Cardiac fibroblast (primary cell): ENCODE data around the gene CLEC19A.
"Not testable (repeated sequence)": the region's sequence is repeated elsewhere in the genome, so short reads cannot be mapped to it uniquely, and the experiment has no call there.

Experiments used
- DNase-seq, 2 donors: peaks; one replicate each; pipeline versions ENCODE4 v3.0.0 to v3.0.0-alpha.2; 2010; ENCODE audit warnings: low read depth in 2 of 2
- H3K4me3 ChIP-seq, 2 donors: replicated peaks in 1 of 2; 1 replicate in 1 of 2; 2 replicates in 1 of 2; pipeline ENCODE4 v1.5.1; 2011; ENCODE audit warnings: low read depth in 2 of 2, low read length in 2 of 2, mild to moderate bottlenecking in 2 of 2, moderate library complexity in 1 of 2
- CTCF ChIP-seq: IDR thresholded peaks from one replicate; pipeline ENCODE4 v1.5.1; 2011; ENCODE audit warnings: low read depth, mild to moderate bottlenecking, low read length, inconsistent platforms

Gene CLEC19A

GRCh38 chr16:19314718-19315425 lies 29.3 kb downstream of the CLEC19A start:
- DNase-seq: no peak
- H3K4me3 ChIP-seq: no peak overlapping the region
- TF ChIP-seq CTCF: no peak

- TF ChIP-seq CTCF: no peak
- H3K4me3 ChIP-seq: no peak overlapping the region
- no peak for DNase-seq
Measured at GRCh38 chr16:19315889-19316433, 30.4 kb downstream of the CLEC19A start.

GRCh38 chr16:19316846-19317245 lies 31.3 kb downstream of the CLEC19A start:
- no peak for TF ChIP-seq CTCF
- no peak overlapping the region for H3K4me3 ChIP-seq
- DNase-seq: no peak

- H3K4me3 ChIP-seq, DNase-seq: not testable (repeated sequence)
Measured at GRCh38 chr16:19321186-19321585, 35.7 kb downstream of the CLEC19A start.

GRCh38 chr16:19323596-19323995 lies 38.1 kb downstream of the CLEC19A start:
- no peak for TF ChIP-seq CTCF
- DNase-seq: no peak
- no peak overlapping the region for H3K4me3 ChIP-seq

GRCh38 chr16:19328364-19328763 lies 42.8 kb downstream of the CLEC19A start:
- DNase-seq: no peak
- TF ChIP-seq CTCF: no peak
- no peak overlapping the region for H3K4me3 ChIP-seq

- DNase-seq: peak in 1 of 2 donors; percentile 6
- no peak for TF ChIP-seq CTCF
Measured at GRCh38 chr16:19329932-19330331, 44.4 kb downstream of the CLEC19A start.

More at GRCh38 chr16:19329932-19330331, 44.4 kb downstream of the CLEC19A start:
- no peak overlapping the region for H3K4me3 ChIP-seq
